Thyroid gland (tissue), 4 donors: ENCODE results near the gene ACE.

Experiments
- CTCF ChIP-seq, 6 experiments: fragments of 200-600 bp in 3 of 6; fragments of 450-650 bp in 3 of 6; sonication (generic) in 3 of 6; IDR thresholded peaks; one replicate each; pipeline ENCODE4 v1.5.1; 2016 to 2019; ENCODE audit warnings: antibody characterized with exemption in 6 of 6, mild to moderate bottlenecking in 2 of 6, inconsistent platforms in 1 of 6, moderate library complexity in 1 of 6
- POLR2A ChIP-seq, 2 donors: fragments of 450-650 bp; IDR thresholded peaks; one replicate each; pipeline ENCODE4 v1.6.1; 2017; ENCODE audit warnings: antibody characterized with exemption in 2 of 2, mild to moderate bottlenecking in 2 of 2, moderate library complexity in 1 of 2

GRCh38 chr17:63450551-63450950, 26.3 kb upstream of the ACE start:
- no peak for TF ChIP-seq CTCF (IDR thresholded peaks at IDR 0.05)
- no peak for TF ChIP-seq POLR2A (IDR thresholded peaks at IDR 0.05)
